Frontal cortex (tissue), 4 donors: Measurements from ENCODE around the gene NBEA. TPM values are rescaled to one million over a fixed set of nuclear protein-coding genes. Genes with fewer than 3 reads are reported as not detected.
"Not testable (repeated sequence)": the region's sequence is repeated elsewhere in the genome, so short reads cannot be mapped to it uniquely, and the experiment has no call there.

ENCODE experiments used
- DNase-seq, 2 donors: peaks; one replicate each; pipeline ENCODE4 v3.0.0; 2012; ENCODE audit warnings: low spot score in 2 of 2
- FAIRE-seq: peaks from 2 replicates; lab custom pipeline; 2012; peaks lifted over from hg19 to GRCh38; lab: Jason Lieb, UNC
- total RNA-seq: library from RNA; depleted of rRNA; stranded (reverse); fragments of >200 nt; gene quantifications from one replicate; pipeline ENCODE4 v1.2.3, GENCODE V29; 2014
- donor health status: control.
- donor health status: control.
- donor health status: control.

Gene NBEA
- total RNA-seq, 1 donor from 2014 or later, result 209 TPM

DNA sequence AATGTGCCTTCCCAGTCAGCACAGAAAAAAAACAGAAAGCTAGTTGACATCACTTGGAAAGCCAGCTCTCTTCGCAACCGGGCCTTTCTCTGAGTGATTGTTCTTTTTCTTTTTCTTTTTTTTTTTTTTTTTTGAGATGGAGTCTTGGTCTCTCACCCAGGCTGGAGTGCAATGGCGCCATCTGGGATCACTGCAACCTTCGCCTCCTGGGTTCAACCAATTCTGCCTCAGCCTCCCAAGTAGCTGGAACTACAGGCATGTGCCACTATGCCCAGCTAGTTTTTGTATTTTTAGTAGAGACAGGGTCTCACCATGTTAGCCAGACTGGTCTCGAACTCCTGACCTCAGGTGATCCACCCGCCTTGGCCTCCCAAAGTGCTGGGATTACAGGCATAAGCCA is 735.8 kb downstream of the NBEA start:
- DNase-seq, FAIRE-seq: not testable (repeated sequence)

DNA sequence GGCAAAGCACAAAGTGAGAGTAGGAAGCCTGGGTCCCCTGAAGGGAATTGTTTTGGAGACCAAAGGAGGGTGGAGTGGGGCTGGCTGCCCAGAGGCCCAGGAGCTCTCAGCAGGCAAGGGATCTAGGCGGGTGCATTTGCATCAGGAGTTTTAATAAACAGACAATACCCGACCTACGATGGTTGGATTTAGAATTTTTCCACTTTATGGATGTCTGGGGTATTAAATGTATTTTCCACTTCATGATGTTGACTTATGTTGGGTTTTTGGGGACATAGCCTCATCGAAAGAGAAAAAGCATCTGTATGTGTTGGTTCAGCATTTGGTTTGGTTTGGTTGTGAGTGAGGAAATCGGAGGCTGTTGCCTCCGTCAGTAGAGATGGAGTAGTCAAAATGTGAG is 739.6 kb downstream of the NBEA start:
- DNase-seq (no peak), FAIRE-seq (no peak)

DNA sequence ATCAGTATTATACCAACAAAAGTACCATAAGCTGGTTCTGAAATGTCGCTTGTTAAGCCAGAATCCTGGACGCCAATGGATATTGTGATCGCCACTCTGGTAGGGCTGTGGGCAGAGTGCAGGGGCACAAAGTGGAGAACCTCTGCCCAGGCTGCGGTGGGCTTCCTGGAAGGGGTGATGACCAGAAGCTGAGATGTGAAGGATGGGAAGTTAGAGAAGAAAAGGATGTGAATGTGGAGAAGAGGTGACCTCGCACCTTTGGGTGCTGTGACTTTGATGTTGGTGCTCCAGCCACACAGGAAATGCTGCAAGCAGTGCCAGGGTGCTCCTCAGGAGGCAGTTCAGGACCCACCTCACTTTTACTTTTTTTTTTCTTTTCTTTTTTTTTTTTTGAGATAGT is 742.4 kb downstream of the NBEA start:
- DNase-seq, result no peak
- no peak for FAIRE-seq

DNA sequence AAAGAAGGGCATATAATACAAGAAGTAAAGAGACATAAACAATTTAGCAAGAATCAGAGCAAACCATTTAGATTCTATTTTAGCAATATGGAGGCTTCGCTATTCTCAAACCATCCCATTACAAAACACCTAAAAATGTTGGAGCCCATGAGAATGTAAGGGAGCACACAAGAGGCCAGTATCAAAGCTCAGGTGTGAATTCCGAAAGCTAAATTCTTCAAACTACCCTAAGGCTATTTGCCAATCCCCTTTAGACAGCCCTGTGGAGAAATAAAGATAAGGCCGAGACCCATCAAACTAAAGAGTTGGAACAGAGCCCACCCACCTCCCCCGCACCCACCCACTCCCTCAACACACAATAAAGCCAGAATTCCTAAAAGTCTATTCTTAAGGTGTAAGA is 745.3 kb downstream of the NBEA start:
- DNase-seq, result no peak

DNA sequence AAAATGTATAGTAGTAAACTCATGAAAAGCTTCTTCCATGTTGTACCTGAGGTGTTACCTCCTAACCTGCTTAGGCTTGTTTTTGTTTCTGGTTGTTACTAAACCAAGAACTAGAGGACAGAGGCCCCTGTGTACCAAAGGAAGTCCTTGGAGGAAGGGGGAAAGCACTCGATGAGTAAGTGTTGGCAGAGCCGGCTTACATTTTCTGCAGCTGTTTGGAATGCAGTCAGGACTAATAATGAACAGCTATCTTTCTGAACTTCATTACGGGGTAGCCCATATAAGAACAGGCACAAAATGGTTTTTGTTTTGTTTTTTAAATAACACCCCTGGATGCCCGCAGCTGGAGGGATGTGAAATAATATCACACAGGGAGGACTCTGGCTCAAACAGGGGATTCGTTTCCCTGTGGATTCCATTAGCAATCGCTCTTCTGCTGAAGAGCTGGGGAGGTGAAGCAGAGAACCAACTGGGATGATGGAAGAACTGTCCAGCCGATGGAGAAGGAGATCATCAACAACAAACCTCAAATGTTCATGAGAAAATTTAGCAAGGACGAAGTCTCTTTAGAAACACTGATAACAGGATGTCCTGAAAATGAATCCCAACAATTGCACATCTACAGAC is 748.6 kb downstream of the NBEA start:
- FAIRE-seq, result no peak

More for the DNA sequence above, 745.3 kb downstream of the NBEA start:
- no peak for FAIRE-seq

DNA sequence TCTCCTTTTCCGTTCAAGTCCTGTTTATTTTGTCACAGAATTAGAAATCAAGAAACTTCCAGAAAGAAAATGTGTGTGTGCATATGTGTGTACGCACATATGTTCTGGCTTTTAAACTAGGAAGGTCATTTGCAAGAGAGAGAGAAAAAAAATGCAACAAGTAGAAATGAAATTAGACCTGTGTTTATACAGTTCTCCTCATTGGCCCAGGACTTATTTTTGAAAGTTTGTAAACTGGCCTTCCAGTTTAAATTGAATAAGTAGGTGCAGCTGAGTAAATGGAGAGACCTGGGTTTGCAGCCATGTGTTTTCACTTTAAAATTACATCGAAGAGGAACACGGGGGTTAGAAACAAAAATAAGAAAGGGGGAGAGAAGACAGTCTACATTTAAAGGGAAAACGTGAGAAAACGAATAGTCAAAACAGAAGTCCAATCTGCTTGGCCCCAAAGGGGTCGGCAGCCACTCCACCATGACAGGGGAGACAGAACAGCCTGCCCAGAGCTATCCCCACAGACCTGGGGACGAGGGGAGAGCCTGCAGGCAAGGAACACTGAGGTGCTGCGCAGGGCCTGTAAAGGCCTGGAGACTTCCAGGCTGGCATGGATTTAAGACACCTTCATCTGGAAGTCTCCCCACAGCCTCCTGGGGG is 751.2 kb downstream of the NBEA start:
- no peak for FAIRE-seq
- no peak for DNase-seq

More for the DNA sequence above, 748.6 kb downstream of the NBEA start:
- no peak for DNase-seq

DNA sequence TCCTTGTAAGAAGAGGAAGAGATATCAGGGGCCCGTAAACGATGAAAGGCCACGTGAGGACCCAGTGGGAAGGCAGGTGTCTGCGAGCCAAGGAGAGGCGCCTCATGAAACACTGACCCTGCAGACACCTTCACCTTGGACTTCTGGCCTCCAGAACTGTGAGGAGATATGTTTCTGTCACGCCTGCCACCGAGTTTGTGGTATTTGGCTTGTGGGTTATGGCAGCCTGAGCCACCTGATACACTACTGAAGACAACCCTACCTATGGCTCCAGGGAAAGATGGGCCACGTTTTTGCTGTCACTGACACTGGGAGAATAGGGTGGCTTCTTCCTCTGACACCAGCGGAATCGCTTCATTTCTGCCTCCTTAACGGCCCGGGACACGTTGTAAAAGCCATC is 752.0 kb downstream of the NBEA start:
- no peak for DNase-seq
- FAIRE-seq, result no peak

DNA sequence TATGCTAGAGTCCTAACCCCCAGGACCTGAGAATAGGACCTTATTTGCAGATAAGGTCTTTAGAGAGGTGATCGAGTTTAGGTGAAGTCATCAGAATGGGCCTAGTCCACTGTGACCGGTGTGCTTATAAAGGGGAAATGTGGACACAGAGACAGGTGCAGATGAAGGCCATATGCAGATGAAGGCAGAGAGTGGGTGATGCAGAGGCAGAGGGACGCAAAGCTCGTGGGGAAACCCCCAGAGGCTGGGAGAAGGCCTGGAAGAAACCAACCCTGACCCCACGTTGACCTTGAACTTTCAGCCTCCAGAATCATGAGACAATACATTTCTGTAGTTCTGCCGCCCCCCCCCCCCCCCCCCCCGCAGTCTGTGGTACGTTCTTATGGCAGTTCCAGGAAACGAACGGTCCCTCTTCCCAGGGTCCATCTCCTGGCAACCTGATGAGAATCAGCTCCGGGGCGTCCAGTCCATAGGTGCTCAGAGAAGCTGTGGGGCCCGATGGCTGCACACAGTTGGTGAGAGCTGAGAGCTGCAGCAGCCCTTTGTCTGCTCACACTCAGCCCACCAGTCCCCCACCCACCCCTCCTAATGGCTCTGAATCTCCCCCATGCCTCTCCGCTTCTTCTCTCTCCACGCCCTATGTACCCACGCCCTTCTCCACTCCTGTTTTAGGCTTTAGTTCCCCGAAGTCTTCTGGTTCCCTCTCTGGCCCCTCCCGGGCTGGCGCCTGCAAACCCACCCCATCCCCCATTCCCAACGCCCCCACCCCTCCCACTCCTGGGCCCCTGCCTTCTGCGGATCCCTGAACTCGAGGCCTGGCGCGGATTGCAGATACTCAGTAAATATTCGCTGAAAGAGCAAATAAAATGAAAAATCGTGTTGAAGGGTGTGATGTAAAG is 752.7 kb downstream of the NBEA start:
- FAIRE-seq (no peak), DNase-seq (no peak)

DNA sequence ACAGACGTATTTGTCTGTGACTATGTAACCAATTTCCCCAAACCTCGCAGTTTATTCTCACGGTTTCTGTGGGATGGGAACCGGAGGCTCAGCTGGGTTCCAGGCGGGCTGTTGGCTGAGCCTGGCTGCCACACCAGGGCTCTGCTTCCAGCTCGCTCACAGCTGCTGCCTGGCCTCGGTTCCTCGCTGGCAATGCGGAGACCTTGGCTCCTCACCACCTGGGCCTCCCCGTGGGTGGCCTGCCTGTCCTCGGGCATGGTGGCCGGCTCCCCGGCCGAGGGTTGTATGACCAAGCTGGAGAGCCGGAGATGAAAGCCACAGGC is 753.3 kb downstream of the NBEA start:
- no peak for FAIRE-seq
- no peak for DNase-seq

DNA sequence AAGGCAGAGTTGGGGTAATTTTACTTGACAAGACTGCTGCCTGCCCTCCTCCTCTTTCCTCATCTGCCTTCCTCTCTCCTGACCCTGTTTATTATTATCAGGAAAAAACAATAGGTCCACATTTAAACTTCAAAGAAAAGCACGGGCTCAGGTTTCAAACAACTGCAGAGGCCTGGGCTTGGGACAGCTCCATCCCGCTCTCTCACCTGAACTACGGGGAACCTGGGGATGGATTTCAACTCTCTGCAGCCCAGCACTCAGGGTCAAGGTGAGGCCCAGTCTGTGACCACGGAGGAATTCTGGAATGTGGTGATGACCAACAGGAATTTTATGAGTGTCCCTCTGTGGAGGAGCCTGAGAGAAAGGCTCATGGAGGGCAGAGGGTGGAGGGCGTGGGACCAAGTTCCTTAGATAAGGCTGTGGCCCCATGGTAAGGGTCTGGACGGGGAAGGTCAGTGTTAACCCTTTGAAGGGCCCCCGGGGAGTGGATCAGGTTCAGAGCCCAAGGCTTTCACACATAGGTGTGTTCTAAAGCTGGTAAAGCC is 755.2 kb downstream of the NBEA start:
- no peak for DNase-seq
- no peak for FAIRE-seq

DNA sequence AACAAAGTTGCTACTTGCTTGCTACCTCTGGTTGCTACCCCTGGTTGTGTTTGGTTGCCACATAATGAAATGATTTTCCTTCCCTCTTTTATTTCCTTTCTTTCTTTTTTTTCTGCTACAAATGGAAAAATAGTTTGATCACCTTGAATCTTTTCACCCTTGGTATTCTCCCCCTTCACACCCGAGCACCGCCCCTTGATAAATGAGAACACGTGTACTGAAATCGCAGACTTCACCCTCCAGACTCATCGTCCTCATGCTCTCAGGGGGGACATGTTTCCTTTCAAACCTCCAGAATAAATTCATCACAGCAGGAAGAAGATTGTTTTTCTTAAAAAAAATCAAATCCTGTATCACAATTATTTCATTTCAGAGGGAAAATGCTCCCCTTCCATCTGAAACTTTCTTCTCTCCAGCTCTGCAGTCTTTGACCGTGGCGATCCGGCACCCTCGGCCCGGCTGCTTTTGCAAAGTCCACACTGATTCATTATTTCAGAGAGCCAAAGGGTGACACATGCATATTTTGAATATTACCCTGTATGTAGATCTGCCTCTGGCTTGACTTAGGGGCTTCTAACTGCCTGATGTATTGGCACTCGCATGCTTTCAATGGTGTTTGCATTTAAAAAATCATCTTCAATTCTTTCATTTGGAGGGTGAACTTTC is 757.0 kb downstream of the NBEA start:
- FAIRE-seq, result no peak

DNA sequence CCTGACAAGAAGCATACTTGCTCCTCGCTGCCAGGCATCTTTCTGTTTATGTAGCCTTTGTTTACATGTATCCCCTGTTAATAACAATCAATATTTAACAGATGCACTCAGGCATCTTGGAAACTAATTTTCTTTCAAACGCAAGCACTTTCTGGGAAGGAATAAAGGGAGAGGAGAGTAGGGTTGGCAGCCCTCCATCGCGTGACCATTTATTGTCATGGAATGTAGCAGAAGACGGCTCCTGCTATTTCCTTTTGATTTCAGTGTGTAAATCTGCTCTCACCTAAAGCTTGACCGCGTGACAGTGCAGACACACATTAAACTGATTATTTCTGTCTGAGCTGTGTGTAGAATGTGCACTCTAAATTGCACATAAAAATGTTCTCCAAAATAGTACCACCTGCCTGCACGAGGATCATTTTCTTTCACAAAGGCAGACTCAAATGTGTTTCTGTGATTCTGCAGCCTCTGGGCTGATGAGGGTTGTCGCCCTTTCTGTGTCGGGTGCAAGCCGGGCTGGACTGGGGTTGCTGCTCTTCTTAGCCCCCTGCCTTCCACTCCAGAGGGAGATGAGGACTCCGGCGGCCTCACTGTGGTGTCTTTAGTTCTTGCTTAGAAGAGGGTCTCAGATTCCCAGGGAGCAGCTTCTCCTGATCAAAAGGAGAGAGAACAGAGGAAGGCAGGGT is 757.9 kb downstream of the NBEA start:
- FAIRE-seq (no peak), DNase-seq (no peak)

More for the DNA sequence above, 757.0 kb downstream of the NBEA start:
- no peak for DNase-seq

DNA sequence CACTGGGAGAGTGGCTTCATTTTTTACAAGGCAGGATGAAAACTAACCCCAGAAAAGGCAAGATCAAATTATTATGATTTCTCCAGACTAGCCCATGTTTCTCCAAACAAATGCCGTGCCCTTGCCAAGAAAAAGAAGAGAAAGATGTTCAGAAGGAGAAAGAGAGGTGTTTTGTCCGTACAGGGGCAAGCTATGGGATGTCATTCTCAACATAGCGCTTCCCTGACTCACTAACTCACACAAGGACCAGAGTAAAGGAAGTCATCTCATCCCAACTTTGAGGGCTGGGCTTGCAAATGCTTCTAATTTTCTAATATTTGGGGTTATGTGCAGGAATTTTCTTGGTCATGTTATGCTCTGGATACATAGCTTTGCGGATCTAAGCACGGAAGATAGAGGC is 758.6 kb downstream of the NBEA start:
- DNase-seq, result no peak
- FAIRE-seq, result no peak

DNA sequence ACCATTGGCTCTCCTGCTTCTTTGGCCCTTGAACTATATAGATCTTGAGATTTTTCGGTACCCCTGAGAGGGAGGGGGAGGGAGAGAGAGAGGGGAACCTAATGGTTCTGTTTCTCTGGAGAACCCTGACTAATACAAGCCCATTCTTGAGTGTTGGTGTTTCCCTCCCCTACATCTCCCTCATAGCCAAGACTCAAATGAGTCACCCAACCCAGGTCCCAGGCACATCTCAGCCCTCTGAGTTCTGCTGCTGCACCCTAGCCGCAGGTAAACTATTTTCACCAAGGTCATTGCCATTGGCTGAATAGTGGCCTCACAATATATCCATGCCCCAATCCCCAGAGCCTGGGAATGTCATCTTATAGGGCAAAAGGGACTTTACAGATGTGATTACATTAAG is 760.2 kb downstream of the NBEA start:
- DNase-seq (no peak), FAIRE-seq (no peak)

DNA sequence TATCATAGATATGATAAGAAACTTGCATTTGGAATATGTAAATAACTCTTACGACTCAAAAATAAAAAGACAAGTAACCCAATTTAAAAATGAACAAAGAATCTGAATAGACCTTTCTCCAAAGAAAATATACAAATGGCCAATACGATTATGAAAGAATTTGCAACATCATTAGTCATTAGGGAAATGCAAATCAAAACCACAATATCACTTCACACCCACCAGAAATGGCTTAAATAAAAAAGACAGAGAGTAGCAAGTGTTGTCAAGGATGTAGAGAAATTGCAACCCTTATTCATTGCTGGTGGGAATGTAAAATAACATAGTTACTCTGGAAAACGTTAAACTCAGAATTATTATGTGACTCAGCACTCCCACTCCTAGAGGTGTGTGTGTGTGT is 761.0 kb downstream of the NBEA start:
- no peak for FAIRE-seq
- no peak for DNase-seq

DNA sequence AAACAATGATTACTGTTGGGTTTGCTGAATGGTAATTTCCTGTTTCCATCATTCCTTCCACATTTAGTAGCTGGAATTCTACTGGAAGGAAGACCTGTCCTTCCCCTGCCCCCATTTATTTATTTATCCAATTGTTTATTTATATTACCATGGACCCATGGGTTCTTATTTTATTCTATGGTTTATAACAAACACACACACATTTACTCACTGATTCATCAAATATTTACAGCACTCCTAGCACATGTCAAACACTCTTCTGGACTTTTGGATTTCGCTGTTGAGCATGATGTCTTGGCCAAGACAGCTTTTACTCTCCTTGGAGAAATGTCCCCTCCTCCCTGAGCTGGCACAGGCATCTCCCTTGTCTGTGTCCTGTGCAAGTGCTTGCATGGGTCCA is 762.3 kb downstream of the NBEA start:
- DNase-seq (no peak), FAIRE-seq (no peak)

DNA sequence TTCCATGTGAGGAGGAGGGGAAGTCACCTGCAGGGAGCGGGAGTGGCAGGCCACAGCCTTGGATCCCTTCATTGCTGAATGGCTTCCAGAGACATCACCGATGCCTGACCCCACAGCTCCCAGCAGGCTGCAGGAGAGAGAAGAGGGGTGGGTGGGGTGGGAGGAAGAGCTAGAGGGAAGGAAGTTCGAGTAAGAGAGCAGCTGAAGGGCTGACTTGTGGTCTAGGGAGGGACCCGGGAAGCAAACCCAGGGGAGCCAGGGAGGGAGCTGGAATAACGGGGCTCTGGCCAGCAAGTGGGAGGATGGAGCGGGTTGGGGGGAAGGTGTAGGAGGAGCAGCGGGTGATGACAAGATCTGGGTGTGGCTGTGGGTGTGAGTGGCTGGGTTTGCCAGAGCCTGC is 764.2 kb downstream of the NBEA start:
- FAIRE-seq, result no peak
- no peak for DNase-seq

DNA sequence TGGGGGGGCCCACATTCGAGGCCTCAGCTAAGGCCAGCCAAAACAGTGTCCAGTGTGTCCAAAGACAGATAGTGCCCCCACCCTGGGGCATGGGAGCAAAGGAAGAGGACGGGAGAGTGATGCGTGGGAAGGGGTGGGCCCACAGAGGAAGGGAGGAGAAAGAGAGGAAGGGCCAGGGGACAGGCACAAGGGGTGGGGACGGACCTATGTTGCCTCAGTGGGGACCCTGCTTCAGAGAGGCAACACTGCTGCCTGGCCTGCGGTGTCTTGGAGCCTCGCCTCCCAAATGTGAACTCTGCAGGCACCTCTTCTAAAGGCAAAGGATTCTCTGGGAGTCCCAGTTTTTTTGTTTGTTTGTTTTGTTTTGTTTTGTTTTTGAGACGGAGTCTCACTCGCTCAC is 764.7 kb downstream of the NBEA start:
- FAIRE-seq, result no peak

DNA sequence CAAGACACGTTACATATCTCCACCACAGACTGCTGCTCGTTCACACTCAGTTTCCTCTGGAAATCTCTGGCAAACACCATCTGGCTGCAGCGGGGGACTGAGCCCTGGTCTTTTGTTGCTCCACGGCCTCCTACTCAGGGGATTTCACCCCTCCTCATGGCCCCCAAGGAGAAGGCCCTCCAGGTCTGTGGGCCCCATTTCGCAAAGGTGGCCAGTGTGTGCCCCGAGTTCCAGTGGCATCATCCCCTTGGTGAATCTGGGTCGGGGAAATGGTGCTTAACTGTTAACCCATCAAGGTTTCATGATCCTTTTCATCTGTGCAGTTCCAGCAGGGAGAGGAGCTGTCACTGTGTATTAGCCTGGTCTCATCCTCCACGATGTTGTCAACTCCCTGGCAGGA is 769.8 kb downstream of the NBEA start:
- DNase-seq, result no peak
- FAIRE-seq, result no peak

More for the DNA sequence above, 764.7 kb downstream of the NBEA start:
- DNase-seq, result no peak
